NCI-H1105 treated with DMSO at 0.1 percent for 48 hours (cell line): ENCODE data around the gene SDC3.

Experiments
- DNase-seq: peaks from one replicate; lab custom pipeline; 2025; lab: John Stamatoyannopoulos, UW

The SDC3 gene

GRCh38 chr1:30904962-30905335, 3.6 kb downstream of the SDC3 start:
- DNase-seq: no peak

GRCh38 chr1:30904191-30904961, 4.2 kb downstream of the SDC3 start:
- DNase-seq: no peak

GRCh38 chr1:30903343-30904034, 5.1 kb downstream of the SDC3 start:
- DNase-seq: no peak

- DNase-seq: no peak
Observed at GRCh38 chr1:30902593-30903290, 5.8 kb downstream of the SDC3 start.

- DNase-seq: no peak
Observed at GRCh38 chr1:30901798-30902581, 6.6 kb downstream of the SDC3 start.

GRCh38 chr1:30900931-30901560, 7.5 kb downstream of the SDC3 start:
- DNase-seq: no peak

- DNase-seq: no peak
Observed at GRCh38 chr1:30900486-30900885, 8.1 kb downstream of the SDC3 start.

- DNase-seq: no peak
Observed at GRCh38 chr1:30899577-30900389, 8.8 kb downstream of the SDC3 start.

- DNase-seq: no peak
Observed at GRCh38 chr1:30898031-30898815, 10.3 kb downstream of the SDC3 start.

GRCh38 chr1:30896905-30897304, 11.7 kb downstream of the SDC3 start:
- DNase-seq: no peak

GRCh38 chr1:30895944-30896660, 12.5 kb downstream of the SDC3 start:
- peak; percentile 8 for DNase-seq

GRCh38 chr1:30895382-30895943, 13.1 kb downstream of the SDC3 start:
- DNase-seq: no peak

GRCh38 chr1:30894508-30894973, 14.0 kb downstream of the SDC3 start:
- no peak for DNase-seq

- no peak for DNase-seq
Observed at GRCh38 chr1:30893776-30894507, 14.6 kb downstream of the SDC3 start.

GRCh38 chr1:30892671-30893073, 15.9 kb downstream of the SDC3 start:
- no peak for DNase-seq

GRCh38 chr1:30891227-30891552, 17.4 kb downstream of the SDC3 start:
- no peak for DNase-seq

GRCh38 chr1:30890502-30891226, 17.9 kb downstream of the SDC3 start:
- no peak for DNase-seq

- no peak for DNase-seq
Observed at GRCh38 chr1:30889511-30889910, 19.0 kb downstream of the SDC3 start.
